Measurements from ENCODE around the gene SAMHD1. TPM values are rescaled to one million over a fixed set of nuclear protein-coding genes. Genes with fewer than 3 reads are reported as not detected.

The SAMHD1 gene
- total and polyA plus RNA-seq, 4 experiments from 2014 or later: 216 to 332 (median 257) TPM

DNA sequence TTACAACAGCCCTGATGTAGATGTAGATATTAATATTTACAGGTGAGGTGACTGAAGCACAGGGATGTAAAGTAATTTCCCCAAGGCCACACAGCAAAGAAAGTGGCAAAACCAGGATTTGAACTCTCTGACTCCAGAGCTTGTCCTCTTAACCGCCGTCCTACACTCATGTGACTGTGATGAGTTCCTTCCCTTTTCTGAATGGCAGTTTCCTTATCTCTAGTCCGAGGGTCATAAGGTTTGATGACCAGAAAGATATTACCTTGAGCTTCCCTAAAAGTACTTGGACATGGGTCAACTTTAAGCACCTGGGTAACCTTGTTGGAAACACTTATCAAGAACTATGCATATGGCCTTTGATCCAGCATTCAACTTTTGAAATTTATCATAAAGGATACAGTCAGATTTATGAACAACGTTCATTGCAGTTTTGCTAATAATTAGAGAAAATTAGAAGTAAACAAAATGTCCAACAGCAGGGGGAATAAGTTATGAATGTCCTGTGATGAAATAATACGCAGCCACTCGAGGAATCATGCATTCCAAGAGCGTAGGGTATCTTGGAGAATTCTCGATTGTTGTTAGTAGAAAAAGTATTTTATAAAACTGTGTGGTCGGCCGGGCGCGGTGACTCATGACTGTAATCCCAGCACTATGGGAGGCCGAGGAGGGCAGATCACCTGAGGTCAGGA, 77.9 kb downstream of the SAMHD1 start:
- Histone ChIP-seq H3K4me1 (ENCODE audit: insufficient read depth, low read length) (no peaks in the 10 kb centered on the region), H3K36me3 (ENCODE audit: insufficient read depth, low read length) (no peaks in the 10 kb centered on the region), H3K9me3 (ENCODE audit: control insufficient read depth in 1 of 2, low read length in 2 of 2) (no peaks in the 10 kb centered on the region), H3K27ac (ENCODE audit: low read depth, low read length) (no peak overlapping the region), H3K4me3 (ENCODE audit: low read length in 2 of 2) (no peak overlapping the region), H3K27me3 (ENCODE audit: insufficient read depth, low read length) (no peaks in the 10 kb centered on the region)
- no peaks in the 10 kb centered on the region for H3K9me3 Mint-ChIP-seq
- ChIA-PET POLR2A (ENCODE audit: partially characterized antibody) (no interaction called here), CTCF (ENCODE audit: partially characterized antibody) (no interaction called here)
- H3K27me3 Mint-ChIP-seq: no peaks in the 10 kb centered on the region
- H3K4me3 Mint-ChIP-seq: no peak overlapping the region
- H3K36me3 Mint-ChIP-seq: peaks cover 0 to 6% of the 10 kb centered on the region in 2 donors
- H3K4me1 Mint-ChIP-seq: no peaks in the 10 kb centered on the region
- intact Hi-C loops (cut with micrococcal nuclease): no loop called here
- no peak overlapping the region for H3K27ac Mint-ChIP-seq
- DNase-seq: no peak

DNA sequence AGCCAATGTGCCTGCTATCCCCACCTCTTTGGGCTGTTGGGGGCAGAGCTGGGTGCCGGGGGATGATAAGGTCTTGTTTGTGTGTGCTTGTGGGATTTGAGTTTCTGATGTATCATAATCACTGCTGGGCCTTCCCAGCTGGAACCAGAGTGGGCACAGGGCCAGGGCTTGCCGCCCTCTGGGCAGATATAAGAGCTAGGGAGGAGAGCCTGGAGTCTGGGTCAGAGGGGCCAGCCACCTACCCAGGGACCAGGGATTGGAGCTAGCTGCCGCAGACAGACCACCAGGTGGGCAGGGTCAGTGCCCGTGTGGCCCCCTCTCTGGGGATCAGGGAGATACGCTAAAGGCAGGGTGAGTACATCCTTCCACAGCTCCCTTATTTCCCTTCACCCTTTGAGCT, 78.7 kb downstream of the SAMHD1 start:
- intact Hi-C loops (cut with micrococcal nuclease): no loop called here
- H3K9me3 Mint-ChIP-seq: no peaks in the 10 kb centered on the region
- no peaks in the 10 kb centered on the region for H3K9me3 ChIP-seq (ENCODE audit: control insufficient read depth in 1 of 2, low read length in 2 of 2)
- no peak for DNase-seq
- no peaks in the 10 kb centered on the region for H3K27me3 ChIP-seq (ENCODE audit: insufficient read depth, low read length)
- no peaks in the 10 kb centered on the region for H3K4me1 Mint-ChIP-seq
- ChIA-PET CTCF (ENCODE audit: partially characterized antibody) (no interaction called here), POLR2A (ENCODE audit: partially characterized antibody) (no interaction called here)
- no peaks in the 10 kb centered on the region for H3K36me3 ChIP-seq (ENCODE audit: insufficient read depth, low read length)
- H3K27me3 Mint-ChIP-seq: no peaks in the 10 kb centered on the region
- H3K4me3 Mint-ChIP-seq: no peak overlapping the region
- H3K4me3 ChIP-seq (ENCODE audit: low read length in 2 of 2): no peak overlapping the region
- no peak overlapping the region for H3K27ac Mint-ChIP-seq
- H3K27ac ChIP-seq (ENCODE audit: low read depth, low read length): no peak overlapping the region
- H3K36me3 Mint-ChIP-seq: peaks cover 0 to 6% of the 10 kb centered on the region in 2 donors
- no peaks in the 10 kb centered on the region for H3K4me1 ChIP-seq (ENCODE audit: insufficient read depth, low read length)

DNA sequence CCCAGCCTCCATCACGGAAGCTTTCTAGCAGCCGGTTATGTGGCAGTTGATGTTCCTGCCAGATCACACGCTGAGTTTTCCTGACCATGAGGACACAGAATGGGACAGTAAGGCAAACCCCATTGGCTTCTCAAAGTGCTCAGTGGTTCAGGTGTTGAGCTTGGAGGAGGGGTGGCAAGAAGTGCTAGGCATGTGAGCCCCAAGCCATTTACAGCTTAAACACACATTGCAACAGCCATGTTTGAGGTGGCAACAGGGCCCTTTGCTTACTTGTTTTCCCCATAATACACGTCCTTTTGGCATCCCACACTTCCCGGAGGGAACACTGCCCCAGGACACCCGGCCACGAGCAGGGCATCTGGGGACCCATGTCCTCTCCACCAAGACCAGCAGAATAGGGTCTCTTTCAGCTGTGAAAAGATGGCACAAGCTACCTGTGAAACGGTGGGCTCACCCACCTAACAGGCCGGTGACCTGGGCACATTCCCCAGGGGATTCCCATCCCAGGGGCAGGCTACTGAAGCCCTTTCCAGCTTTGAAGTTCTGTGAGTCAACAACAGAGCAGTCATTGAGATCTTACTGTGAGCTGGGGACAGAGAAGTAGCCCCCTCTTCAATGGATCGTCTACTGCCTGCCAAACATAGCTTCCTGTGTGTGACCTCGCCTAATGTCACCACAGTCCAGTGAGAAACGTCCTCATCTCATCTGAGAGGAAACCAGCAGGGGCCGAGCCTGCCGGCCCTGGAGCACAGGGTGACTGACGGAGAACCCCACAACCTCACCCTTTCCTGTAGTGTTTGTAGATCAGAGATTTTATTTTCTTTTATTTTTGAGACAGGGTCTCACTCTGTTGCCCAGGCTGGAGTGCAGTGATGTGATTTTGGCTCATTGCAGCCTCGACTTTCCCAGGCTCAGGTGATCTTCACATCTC, 79.6 kb downstream of the SAMHD1 start:
- Mint-ChIP-seq H3K4me1 (no peaks in the 10 kb centered on the region), H3K4me3 (no peak overlapping the region), H3K9me3 (no peaks in the 10 kb centered on the region), H3K36me3 (peaks cover 0 to 6% of the 10 kb centered on the region in 2 donors), H3K27ac (no peak overlapping the region), H3K27me3 (peaks cover 1 to 2% of the 10 kb centered on the region in 2 donors)
- H3K27me3 ChIP-seq (ENCODE audit: insufficient read depth, low read length): no peaks in the 10 kb centered on the region
- no peaks in the 10 kb centered on the region for H3K9me3 ChIP-seq (ENCODE audit: control insufficient read depth in 1 of 2, low read length in 2 of 2)
- no peaks in the 10 kb centered on the region for H3K36me3 ChIP-seq (ENCODE audit: insufficient read depth, low read length)
- H3K4me1 ChIP-seq (ENCODE audit: insufficient read depth, low read length): no peaks in the 10 kb centered on the region
- CTCF ChIA-PET (ENCODE audit: partially characterized antibody): no interaction called here
- no peak overlapping the region for H3K4me3 ChIP-seq (ENCODE audit: low read length in 2 of 2)
- DNase-seq: no peak
- intact Hi-C loops (cut with micrococcal nuclease): no loop called here
- no peak overlapping the region for H3K27ac ChIP-seq (ENCODE audit: low read depth, low read length)
- POLR2A ChIA-PET (ENCODE audit: partially characterized antibody): no interaction called here

DNA sequence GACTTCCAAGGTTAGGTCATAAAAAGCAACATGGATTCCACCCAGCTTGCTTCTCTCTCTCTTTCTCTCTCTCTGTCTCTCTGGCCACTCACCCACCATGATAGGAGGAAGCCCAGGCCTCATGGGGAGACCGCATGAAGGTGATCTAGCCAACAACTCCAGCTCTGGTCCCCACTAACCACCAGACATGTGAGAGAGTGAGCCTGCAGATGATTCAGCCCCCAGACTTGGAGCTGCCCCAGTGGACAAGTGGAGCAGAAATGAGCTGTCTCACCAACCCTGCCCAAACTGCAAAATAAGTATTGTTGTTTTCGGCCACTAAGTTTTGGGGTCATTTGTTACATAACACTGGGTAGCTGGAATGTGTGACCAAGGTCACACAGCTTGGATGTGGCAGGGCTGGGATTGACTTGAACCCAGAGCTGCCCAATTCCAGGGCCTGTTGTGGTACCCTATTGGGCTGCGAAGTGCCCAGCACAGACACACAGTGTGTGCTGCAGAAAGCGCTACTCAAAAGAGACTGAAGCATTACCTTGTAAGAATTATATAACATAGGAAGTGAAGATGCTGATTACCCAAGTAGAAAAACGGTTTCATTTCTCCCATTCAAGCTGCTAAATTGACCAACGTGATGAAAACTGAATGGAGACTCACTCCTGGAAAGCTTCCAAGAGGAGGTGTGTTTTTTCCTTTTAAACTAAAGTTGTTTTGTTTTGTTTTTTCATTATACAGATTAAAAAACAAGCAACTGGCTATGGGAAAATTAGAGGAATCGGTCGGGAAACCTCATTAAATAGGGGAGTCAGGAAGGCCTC, 84.6 kb downstream of the SAMHD1 start:
- H3K36me3 Mint-ChIP-seq: no peaks in the 10 kb centered on the region
- H3K4me1 Mint-ChIP-seq: peaks cover 0 to 4% (median 2%) of the 10 kb centered on the region in 4 donors
- no peaks in the 10 kb centered on the region for H3K9me3 ChIP-seq (ENCODE audit: control insufficient read depth in 1 of 2, low read length in 2 of 2)
- peak overlapping the region in 1 of 7 donors; percentile 35 for H3K27ac Mint-ChIP-seq
- CTCF ChIA-PET (ENCODE audit: partially characterized antibody): no interaction called here
- H3K4me1 ChIP-seq (ENCODE audit: insufficient read depth, low read length): no peaks in the 10 kb centered on the region
- H3K36me3 ChIP-seq (ENCODE audit: insufficient read depth, low read length): no peaks in the 10 kb centered on the region
- intact Hi-C loops (cut with micrococcal nuclease): no loop called here
- no peak overlapping the region for H3K27ac ChIP-seq (ENCODE audit: low read depth, low read length)
- POLR2A ChIA-PET (ENCODE audit: partially characterized antibody): no interaction called here
- H3K4me3 Mint-ChIP-seq: peak overlapping the region in 3 of 8 donors; percentile 17 to 76 (median 52)
- H3K27me3 ChIP-seq (ENCODE audit: insufficient read depth, low read length): peaks cover 6% of the 10 kb centered on the region
- no peak overlapping the region for H3K4me3 ChIP-seq (ENCODE audit: low read length in 2 of 2)
- H3K9me3 Mint-ChIP-seq: peaks cover 0 to 2% (median 0%) of the 10 kb centered on the region in 8 donors
- H3K27me3 Mint-ChIP-seq: peaks cover 19 to 25% of the 10 kb centered on the region in 2 donors
- DNase-seq: no peak

DNA sequence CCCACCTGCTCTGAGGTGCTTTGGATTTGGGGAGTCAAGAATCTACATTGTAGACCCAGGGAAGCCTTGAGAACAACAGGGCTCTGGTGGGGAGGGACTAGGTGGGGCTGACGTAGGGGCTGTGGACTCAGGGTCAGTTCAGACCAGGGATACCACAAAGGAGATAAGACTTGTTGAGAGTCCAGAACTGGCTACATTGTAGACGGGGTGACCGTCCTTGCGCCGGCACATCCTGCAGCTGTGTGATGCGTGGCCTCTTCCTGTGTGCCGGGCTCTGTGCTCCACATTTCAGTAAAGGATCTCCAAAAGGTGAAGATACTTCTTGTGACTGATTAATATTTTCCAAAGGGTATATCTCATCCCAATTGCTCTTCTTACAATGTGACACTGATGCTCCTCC, 85.3 kb downstream of the SAMHD1 start:
- Mint-ChIP-seq H3K36me3 (no peaks in the 10 kb centered on the region), H3K27ac (no peak overlapping the region), H3K27me3 (peaks cover 19 to 30% of the 10 kb centered on the region in 2 donors), H3K9me3 (peaks cover 0 to 2% (median 0%) of the 10 kb centered on the region in 8 donors), H3K4me3 (peak overlapping the region in 4 of 8 donors; percentile 17 to 76 (median 50)), H3K4me1 (peaks cover 0 to 8% (median 2%) of the 10 kb centered on the region in 4 donors)
- Histone ChIP-seq H3K36me3 (ENCODE audit: insufficient read depth, low read length) (no peaks in the 10 kb centered on the region), H3K27me3 (ENCODE audit: insufficient read depth, low read length) (peaks cover 6% of the 10 kb centered on the region), H3K27ac (ENCODE audit: low read depth, low read length) (no peak overlapping the region), H3K4me1 (ENCODE audit: insufficient read depth, low read length) (no peaks in the 10 kb centered on the region), H3K9me3 (ENCODE audit: control insufficient read depth in 1 of 2, low read length in 2 of 2) (no peaks in the 10 kb centered on the region), H3K4me3 (ENCODE audit: low read length in 2 of 2) (no peak overlapping the region)
- intact Hi-C loops (cut with micrococcal nuclease): no loop called here
- ChIA-PET POLR2A (ENCODE audit: partially characterized antibody) (no interaction called here), CTCF (ENCODE audit: partially characterized antibody) (no interaction called here)
- DNase-seq: no peak

DNA sequence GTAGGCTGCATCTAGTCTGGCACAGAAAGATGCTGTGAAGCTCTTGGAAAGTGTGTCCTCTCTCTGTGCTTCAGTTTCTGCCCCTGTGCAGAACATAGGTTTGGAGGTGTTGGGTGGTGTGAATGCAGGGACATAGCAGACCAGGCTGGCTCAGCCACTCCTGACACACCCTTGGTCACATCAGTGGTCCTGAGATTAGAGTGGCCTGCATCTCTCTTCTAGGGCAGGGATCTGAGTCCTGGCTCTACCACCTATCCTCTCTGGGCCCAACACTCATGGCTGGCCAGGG, 85.7 kb downstream of the SAMHD1 start:
- Histone ChIP-seq H3K4me1 (ENCODE audit: insufficient read depth, low read length) (no peaks in the 10 kb centered on the region), H3K9me3 (ENCODE audit: control insufficient read depth in 1 of 2, low read length in 2 of 2) (no peaks in the 10 kb centered on the region), H3K27me3 (ENCODE audit: insufficient read depth, low read length) (peaks cover 6% of the 10 kb centered on the region), H3K4me3 (ENCODE audit: low read length in 2 of 2) (no peak overlapping the region), H3K36me3 (ENCODE audit: insufficient read depth, low read length) (no peaks in the 10 kb centered on the region), H3K27ac (ENCODE audit: low read depth, low read length) (no peak overlapping the region)
- Mint-ChIP-seq H3K9me3 (peaks cover 0 to 2% (median 0%) of the 10 kb centered on the region in 8 donors), H3K36me3 (no peaks in the 10 kb centered on the region), H3K4me1 (peaks cover 0 to 9% (median 2%) of the 10 kb centered on the region in 4 donors), H3K27ac (no peak overlapping the region), H3K4me3 (peak overlapping the region in 2 of 8 donors; percentile 29 to 72), H3K27me3 (peaks cover 19 to 31% of the 10 kb centered on the region in 2 donors)
- intact Hi-C loops (cut with micrococcal nuclease): no loop called here
- POLR2A ChIA-PET (ENCODE audit: partially characterized antibody): no interaction called here
- CTCF ChIA-PET (ENCODE audit: partially characterized antibody): no interaction called here
- DNase-seq: no peak
